HG03108 (cell line): ENCODE results near the gene SP2.

Source experiments
- ATAC-seq: cut with Tn5 transposase; IDR thresholded peaks from one replicate; pipeline ENCODE4 v1.9.1; 2021; ENCODE audit warnings: moderate library complexity; ENCODE audit not compliant: unreplicated experiment

The SP2 gene

GRCh38 chr17:47870056-47870455, 26.0 kb upstream of the SP2 start:
- no peak for ATAC-seq

- no peak for ATAC-seq
Measured at GRCh38 chr17:47871048-47871447, 25.0 kb upstream of the SP2 start.

- ATAC-seq = no peak
Measured at GRCh38 chr17:47872019-47872650, 23.9 kb upstream of the SP2 start.

GRCh38 chr17:47872651-47873161, 23.3 kb upstream of the SP2 start:
- no peak for ATAC-seq

- ATAC-seq = no peak
Measured at GRCh38 chr17:47873200-47874090, 22.6 kb upstream of the SP2 start.

GRCh38 chr17:47875011-47875985, 20.7 kb upstream of the SP2 start:
- no peak for ATAC-seq

- ATAC-seq = no peak
Measured at GRCh38 chr17:47877368-47878034, 18.5 kb upstream of the SP2 start.

GRCh38 chr17:47878203-47879027, 17.6 kb upstream of the SP2 start:
- ATAC-seq = no peak

GRCh38 chr17:47879028-47879585, 16.9 kb upstream of the SP2 start:
- ATAC-seq = no peak

GRCh38 chr17:47879776-47880454, 16.1 kb upstream of the SP2 start:
- ATAC-seq = no peak

GRCh38 chr17:47882247-47882646, 13.8 kb upstream of the SP2 start:
- no peak for ATAC-seq

GRCh38 chr17:47882695-47883588, 13.1 kb upstream of the SP2 start:
- no peak for ATAC-seq

GRCh38 chr17:47883589-47884426, 12.2 kb upstream of the SP2 start:
- no peak for ATAC-seq

- no peak for ATAC-seq
Measured at GRCh38 chr17:47884427-47884740, 11.7 kb upstream of the SP2 start.

GRCh38 chr17:47884905-47885730, 10.9 kb upstream of the SP2 start:
- no peak for ATAC-seq

- ATAC-seq = no peak
Measured at GRCh38 chr17:47888293-47888692, 7.7 kb upstream of the SP2 start.
